Fibroblast of skin of left biceps (primary cell): ENCODE results near the gene ANAPC5.
"Not testable (repeated sequence)": the region's sequence is repeated elsewhere in the genome, so short reads cannot be mapped to it uniquely, and the experiment has no call there.

ENCODE experiments used
- DNase-seq, 2 experiments: peaks; one replicate each; pipeline ENCODE4 v3.0.0-alpha.2; 2013; ENCODE audit warnings: low read depth in 2 of 2

ANAPC5 gene

GRCh38 chr12:121318121-121318520 lies 34.1 kb downstream of the ANAPC5 start:
- no peak for DNase-seq

- no peak for DNase-seq
Observed at GRCh38 chr12:121314431-121314830, 37.8 kb downstream of the ANAPC5 start.

GRCh38 chr12:121310231-121310630 lies 42.0 kb downstream of the ANAPC5 start:
- not testable (repeated sequence) for DNase-seq

DNA sequence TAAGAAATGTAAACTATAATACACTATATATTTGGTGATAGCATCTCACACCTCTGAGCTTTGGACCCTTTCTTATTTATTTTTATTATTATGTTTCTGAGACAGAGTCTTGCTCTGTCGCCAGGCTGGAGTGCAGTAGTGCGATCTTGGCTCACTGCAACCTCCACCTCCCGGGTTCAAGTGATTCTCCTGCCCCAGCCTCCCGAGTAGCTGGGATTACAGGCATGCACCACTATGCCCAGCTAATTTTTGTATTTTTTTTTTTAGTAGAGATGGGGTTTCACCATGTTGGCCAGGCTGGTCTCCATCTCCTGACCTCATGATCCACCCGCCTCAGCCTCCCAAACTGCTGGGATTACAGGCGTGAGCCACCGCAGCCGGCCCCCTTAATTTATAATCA lies 44.8 kb downstream of the ANAPC5 start:
- DNase-seq = not testable (repeated sequence)

DNA sequence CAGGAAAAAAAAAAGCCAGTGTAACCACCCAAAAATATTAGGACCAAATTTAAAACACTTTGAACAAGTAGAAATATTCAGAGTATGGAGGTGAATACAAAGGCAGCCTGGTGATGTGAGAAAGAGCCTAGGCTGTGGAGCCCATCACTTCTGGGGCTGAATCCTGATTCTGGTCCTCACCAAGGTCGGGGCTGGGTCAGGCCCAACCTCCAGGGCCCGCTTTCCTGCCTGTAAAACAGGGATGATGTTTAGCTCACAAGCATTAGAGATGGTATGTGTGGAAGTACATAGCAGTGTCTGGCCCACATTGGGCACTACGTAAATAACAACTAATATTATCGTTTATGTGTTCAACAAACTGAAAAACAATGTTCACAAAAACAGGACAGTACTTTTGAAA lies 47.9 kb downstream of the ANAPC5 start:
- no peak for DNase-seq

DNA sequence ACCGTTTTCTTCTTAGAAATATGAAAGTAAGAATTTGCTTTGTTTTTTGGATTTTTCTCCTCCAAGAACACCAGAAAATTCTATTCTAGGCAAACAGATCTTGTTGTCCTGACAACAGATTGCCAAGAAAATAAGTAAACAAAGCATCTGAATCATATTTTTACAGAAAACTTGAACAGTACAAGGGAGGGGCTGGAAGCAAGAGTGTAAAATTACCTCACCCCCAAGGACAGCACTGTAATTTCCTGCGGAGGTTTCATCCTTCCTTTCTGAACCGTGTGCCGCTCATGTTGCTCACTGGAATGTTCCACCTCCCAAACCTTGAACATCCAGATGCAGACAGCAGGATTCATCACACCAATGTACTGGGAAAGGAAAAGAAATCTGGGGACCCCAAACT lies 50.3 kb downstream of the ANAPC5 start:
- DNase-seq = no peak

DNA sequence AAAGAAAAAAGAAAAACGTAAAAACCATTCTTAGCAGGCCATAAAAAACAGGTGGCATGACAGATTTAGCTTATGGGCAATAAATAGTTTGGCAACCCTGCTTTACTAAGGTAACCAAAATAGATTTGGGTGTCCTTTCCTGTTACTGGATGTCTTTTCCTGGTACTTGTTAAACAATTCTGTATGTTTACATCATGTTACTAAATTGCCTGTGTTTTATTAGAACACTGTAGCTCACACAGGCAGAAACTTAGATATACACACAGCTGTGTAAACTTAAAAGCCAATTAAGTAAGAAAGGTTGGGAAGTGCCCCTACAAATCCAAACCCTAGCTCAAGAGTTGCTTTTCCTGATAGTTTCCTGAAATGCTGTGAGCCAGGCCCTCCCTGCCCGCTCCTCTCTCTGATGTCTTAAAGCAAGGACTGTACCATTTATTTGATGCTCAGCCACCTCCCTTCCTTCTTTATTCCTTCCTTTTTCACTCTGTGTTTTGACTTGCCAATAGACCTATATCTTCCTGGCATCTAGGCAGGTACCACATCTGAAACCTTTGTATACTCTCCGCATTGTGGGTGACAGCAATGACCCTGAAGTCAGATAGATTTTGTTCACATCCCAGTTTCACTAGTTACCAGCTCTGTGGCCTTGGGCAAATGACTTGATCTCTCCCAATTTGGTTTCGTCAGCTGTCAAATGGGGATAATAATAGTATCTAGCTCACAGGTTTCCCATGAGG lies 52.0 kb downstream of the ANAPC5 start:
- no peak for DNase-seq

DNA sequence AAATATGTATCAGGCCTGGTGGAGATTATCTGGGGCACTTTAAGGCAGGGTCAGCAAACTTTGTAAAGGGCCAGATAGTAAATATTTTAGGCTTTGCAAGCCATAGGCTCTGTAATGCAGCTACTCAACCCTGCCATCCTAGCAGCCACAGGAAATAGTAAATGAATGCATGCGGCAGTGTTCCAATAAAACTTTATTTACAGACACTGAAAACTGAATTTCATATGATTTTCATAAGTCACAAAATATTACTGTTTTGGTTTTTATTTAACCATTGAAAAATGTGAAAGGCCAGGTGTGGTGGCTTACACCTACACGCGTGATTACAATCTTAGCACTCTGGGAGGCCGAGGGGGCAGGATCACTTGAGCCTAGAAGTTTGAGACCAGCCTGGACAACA lies 52.5 kb downstream of the ANAPC5 start:
- no peak for DNase-seq

GRCh38 chr12:121298411-121298810 lies 53.8 kb downstream of the ANAPC5 start:
- DNase-seq = not testable (repeated sequence)

GRCh38 chr12:121297435-121297991 lies 54.7 kb downstream of the ANAPC5 start:
- no peak for DNase-seq

- peak; percentile 56 to 59 for DNase-seq
Observed at GRCh38 chr12:121296618-121297434, 55.4 kb downstream of the ANAPC5 start, which contains the start of gene CAMKK2. Gene CAMKK2, minus strand, starts transcription at chr12:121296709. Its CDS starts 22,183 bp downstream, at chr12:121274526.

DNA sequence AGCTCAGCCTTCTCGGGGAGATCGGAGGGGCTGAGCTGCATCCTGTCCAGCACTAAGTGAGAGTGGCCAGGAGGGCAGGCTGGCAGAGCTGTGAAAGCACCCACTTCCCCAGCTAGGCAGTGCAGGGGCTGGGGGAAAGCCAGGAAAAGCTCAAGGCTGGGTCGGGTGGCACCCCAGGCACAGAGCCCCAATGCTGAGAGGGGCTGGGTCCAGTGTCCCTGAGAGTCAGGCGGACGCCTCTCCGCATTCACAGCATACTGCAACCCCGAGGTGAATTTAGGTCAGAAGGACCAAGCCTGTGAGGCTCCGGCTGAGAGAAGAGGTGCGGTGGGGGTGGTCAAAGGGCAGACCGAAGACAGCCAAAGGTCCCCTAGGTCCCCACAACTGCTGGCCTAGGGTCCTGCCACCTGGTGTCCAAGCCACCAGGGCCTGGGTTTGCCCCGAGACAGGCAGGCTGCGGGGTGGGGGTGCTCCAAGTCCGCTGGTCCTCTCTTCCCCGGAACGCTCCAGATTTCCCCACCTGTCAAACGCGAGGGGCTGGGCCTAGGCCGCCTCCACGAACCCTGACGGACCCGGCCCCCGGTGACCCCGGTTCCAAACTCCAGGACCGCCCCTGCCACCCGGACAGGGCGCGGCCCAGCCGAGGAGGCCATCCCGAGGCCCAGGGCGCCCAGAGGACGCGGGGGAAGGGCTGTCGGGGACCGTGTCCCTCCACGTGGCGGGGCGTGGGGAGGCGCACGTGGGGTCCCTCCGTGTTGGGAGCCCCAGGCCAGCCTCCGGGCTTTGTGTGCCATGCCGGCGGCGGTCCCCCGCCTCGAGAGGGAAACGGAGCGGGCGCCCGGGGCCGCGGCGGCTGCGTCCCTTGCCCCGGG lies 56.2 kb downstream of the ANAPC5 start:
- no peak for DNase-seq

DNA sequence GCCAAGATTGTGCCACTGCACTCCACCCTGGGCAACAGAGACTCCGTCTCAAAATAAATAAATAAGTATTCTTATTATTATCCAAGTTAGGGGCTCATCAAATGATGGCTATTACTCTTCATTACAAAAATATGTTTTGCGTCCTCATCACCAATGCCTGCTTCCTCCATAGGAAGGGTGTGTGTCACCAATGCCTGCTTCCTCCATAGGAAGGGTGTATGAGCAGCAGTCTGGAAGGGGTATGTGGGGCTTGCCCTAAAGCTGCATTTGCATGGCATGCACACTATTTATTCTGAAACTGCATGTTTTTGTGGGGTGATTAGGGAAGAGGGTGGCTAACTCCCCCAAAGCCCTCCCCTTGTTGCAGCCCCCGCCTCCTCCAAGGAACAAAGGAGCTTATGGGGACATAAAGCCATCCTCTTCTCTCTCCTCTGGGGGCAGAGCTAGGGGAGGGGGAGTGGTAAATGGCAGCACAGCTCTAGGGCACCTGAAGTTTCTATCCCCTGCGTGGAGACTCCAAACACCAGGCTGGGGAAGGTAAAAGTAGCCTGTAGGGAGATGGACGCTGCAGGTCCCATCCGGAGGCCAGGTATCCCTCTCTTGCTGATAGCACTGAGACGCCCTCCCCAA lies 57.0 kb downstream of the ANAPC5 start:
- no peak for DNase-seq

- no peak for DNase-seq
Observed at GRCh38 chr12:121294151-121294889, 57.9 kb downstream of the ANAPC5 start.

DNA sequence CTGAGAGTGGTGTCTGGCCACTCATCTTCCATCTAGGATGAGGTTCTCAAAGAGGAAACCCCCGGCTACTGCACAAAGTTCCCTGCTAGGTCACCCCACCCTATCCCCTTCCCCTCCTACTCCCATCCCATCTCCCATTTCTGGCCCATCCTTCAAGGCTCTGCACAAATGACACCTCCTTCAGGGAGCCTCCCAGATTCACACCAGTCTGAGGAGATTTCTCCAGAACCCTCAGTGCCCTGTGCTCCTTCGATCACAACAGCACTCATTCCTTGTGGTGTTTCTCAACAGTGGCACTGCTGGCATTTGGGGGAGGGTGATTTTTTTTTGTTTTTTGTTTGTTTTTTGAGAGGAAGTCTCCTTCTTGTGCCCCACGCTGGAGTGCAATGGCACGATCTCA lies 58.6 kb downstream of the ANAPC5 start:
- no peak for DNase-seq

GRCh38 chr12:121290410-121290809 lies 61.8 kb downstream of the ANAPC5 start:
- DNase-seq = no peak

- DNase-seq = no peak
Observed at GRCh38 chr12:121289962-121290361, 62.2 kb downstream of the ANAPC5 start.

DNA sequence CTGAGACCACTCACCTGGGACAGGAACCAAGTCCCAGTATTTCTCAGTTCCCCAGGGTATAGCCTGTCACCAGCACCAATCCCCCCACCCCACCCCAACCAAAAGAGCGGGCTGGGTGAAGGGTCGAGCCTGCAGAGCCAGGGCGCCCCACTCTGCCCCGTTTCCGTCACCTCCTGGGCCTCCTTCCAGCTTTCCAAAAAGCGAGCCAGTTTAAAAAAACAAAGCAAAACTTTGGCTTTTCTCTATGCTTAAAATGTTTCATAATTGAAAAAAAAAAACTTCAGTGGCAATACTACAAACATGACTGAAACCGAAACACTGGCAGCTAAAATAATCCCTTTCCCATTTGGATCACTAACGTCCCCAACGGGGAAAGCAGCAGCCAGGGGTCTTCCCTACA lies 63.2 kb downstream of the ANAPC5 start:
- no peak for DNase-seq

DNA sequence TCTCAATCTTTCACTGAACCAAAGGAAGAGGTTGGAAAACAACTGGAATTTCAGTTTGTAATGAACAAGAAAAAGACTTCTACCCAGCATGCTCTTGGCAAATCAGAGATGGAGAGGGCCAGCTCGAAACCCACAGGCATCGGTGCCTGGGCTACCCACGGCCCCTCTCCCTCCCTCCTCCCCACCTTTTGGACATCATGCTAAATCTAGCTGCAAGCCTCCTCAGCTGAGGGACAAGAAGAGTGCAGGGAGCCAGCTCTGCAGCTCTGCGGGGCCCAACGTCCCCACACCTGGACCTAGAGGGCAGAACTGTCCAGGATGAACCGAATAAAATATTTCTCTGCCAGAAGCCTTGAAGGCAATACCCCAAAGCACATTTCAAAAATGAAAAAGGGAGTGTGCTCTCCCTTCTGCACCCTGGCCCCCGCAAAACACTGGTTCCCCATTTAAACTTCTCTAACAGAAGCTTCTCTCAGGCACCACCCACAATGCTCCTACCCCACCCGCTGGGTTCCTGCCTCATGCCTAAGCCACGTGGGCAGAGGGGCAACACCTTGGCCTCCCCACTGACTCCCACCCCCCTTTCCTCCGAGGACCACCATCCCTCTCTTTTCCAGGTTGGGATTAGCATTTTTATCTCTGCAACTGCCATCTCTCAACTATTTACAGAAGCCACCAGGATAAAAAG lies 63.9 kb downstream of the ANAPC5 start:
- DNase-seq = no peak
